Endodermal cell (in vitro differentiated cells): ENCODE results near the gene ZNF396. TPM values are rescaled to one million over a fixed set of nuclear protein-coding genes. Genes with fewer than 3 reads are reported as not detected.

Source experiments
- DNase-seq: peaks from one replicate; pipeline ENCODE4 v3.0.0-alpha.2; 2017
- H3K27ac ChIP-seq: 2 replicates; pipeline ENCODE4 v1.5.1; 2013; ENCODE audit warnings: mild to moderate bottlenecking, low read depth, low read length, moderate library complexity
- H3K27me3 ChIP-seq: 2 replicates; pipeline ENCODE4 v1.6.1; 2013; ENCODE audit warnings: mild to moderate bottlenecking, low read length, moderate library complexity; ENCODE audit not compliant: insufficient read depth, control insufficient read depth, poor library complexity, severe bottlenecking
- H3K36me3 ChIP-seq: 2 replicates; pipeline ENCODE4 v1.7.0; 2013; ENCODE audit warnings: mild to moderate bottlenecking, low read length, moderate library complexity; ENCODE audit not compliant: control insufficient read depth, insufficient read depth
- H3K4me1 ChIP-seq: one replicate; pipeline ENCODE4 v1.7.0; 2013; ENCODE audit warnings: low read length; ENCODE audit not compliant: control insufficient read depth, insufficient read depth
- H3K4me3 ChIP-seq: 2 replicates; pipeline ENCODE4 v1.5.1; 2013; ENCODE audit warnings: mild to moderate bottlenecking, low read length, moderate library complexity
- H3K9ac ChIP-seq: 2 replicates; pipeline ENCODE4 v1.6.1; 2013; ENCODE audit warnings: mild to moderate bottlenecking, low read length, moderate library complexity; ENCODE audit not compliant: poor library complexity, severe bottlenecking; ENCODE audit errors: extremely low read depth
- H3K9me3 ChIP-seq: 2 replicates; pipeline ENCODE4 v1.6.1; 2013; ENCODE audit warnings: mild to moderate bottlenecking, low read length, moderate library complexity; ENCODE audit not compliant: control insufficient read depth
- H3K27ac Mint-ChIP-seq: 2 replicates; pipeline ENCODE4 v1.8.0; 2020; ENCODE audit warnings: mixed read lengths
- H3K27me3 Mint-ChIP-seq: 2 replicates; pipeline ENCODE4 v1.8.0; 2021; ENCODE audit warnings: mild to moderate bottlenecking, mixed read lengths; ENCODE audit not compliant: insufficient read depth
- H3K36me3 Mint-ChIP-seq: 2 replicates; pipeline ENCODE4 v1.8.0; 2020; ENCODE audit warnings: low read depth, mixed read lengths
- H3K4me1 Mint-ChIP-seq: 2 replicates; pipeline ENCODE4 v1.8.0; 2020; ENCODE audit warnings: mixed read lengths
- H3K4me3 Mint-ChIP-seq: 2 replicates; pipeline ENCODE4 v1.8.0; 2020; ENCODE audit warnings: mild to moderate bottlenecking, moderate library complexity, mixed read lengths
- H3K9me3 Mint-ChIP-seq: 2 replicates; pipeline ENCODE4 v1.8.0; 2020; ENCODE audit warnings: mild to moderate bottlenecking, mixed read lengths
- WGBS, 2 experiments: methylation state at CpG; one replicate each; pipeline versions ENCODE4 v1.1.5 to v1.1.7; 2013; ENCODE audit warnings: missing lambda C conversion rate in 2 of 2, mixed read lengths in 1 of 2; ENCODE audit not compliant: insufficient coverage in 1 of 2, insufficient read length in 1 of 2; 5-methylcytosine and 5-hydroxymethylcytosine counted together
- total RNA-seq, 2 donors: library from RNA; stranded (reverse); fragmentation: NEBNext Ultra II Directional in 1 of 2; extraction: Animal tissue kit (Norgen Biotek cat#: 25700) in 1 of 2; gene quantifications; 2 replicates in 1 of 2; 3 replicates in 1 of 2; pipeline ENCODE4 v1.2.1, GENCODE V29; 2021
- TF ChIP-seq, protein P1 (sequence below): fragments of 200-600 bp; sonication (generic); conservative IDR thresholded peaks from 2 replicates; pipeline ENCODE4 v1.5.0; 2021; ENCODE audit warnings: antibody characterized with exemption, mild to moderate bottlenecking

The ZNF396 gene
- total RNA-seq, 2 donors from 2014 or later, result 5.4 to 8.5 TPM

DNA sequence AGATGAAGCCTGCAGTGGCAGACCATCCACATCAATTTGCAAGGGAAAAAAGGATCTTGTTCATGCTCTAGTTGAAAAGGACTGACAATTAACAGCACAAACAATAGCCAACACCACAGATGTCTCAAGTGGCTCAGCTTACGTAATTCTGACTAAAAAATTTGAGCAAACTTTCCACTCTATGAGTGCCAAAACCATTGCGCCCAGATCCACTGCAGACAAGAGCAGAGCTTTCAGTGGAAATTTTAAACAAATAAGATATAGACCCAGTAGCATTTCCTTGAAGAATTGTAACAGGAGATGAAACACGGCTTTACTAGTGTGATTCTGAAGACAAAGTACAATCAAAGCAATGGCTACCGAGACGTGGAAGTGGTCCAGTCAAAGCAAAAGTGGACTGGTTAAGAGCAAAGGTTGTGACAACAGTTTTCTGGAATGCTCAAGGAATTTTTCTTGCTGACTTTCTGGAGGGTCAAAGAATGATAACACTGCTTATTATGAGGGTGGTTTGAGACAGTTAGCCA is 12.0 kb upstream of the ZNF396 start:
- H3K9me3 ChIP-seq, result peaks cover 10% of the 10 kb centered on the region
- no peak overlapping the region for H3K27ac ChIP-seq
- TF ChIP-seq, protein P1, sequence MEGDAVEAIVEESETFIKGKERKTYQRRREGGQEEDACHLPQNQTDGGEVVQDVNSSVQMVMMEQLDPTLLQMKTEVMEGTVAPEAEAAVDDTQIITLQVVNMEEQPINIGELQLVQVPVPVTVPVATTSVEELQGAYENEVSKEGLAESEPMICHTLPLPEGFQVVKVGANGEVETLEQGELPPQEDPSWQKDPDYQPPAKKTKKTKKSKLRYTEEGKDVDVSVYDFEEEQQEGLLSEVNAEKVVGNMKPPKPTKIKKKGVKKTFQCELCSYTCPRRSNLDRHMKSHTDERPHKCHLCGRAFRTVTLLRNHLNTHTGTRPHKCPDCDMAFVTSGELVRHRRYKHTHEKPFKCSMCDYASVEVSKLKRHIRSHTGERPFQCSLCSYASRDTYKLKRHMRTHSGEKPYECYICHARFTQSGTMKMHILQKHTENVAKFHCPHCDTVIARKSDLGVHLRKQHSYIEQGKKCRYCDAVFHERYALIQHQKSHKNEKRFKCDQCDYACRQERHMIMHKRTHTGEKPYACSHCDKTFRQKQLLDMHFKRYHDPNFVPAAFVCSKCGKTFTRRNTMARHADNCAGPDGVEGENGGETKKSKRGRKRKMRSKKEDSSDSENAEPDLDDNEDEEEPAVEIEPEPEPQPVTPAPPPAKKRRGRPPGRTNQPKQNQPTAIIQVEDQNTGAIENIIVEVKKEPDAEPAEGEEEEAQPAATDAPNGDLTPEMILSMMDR, result no peak
- DNase-seq, result no peak
- no peak overlapping the region for H3K27ac Mint-ChIP-seq
- no peaks in the 10 kb centered on the region for H3K36me3 ChIP-seq
- H3K27me3 Mint-ChIP-seq, result peaks cover 2% of the 10 kb centered on the region
- no peak overlapping the region for H3K4me3 Mint-ChIP-seq
- no peak overlapping the region for H3K9ac ChIP-seq
- peaks cover 8% of the 10 kb centered on the region for H3K9me3 Mint-ChIP-seq
- H3K27me3 ChIP-seq, result no peaks in the 10 kb centered on the region
- 83 to 86% methylated on average over 4 to 5 of the region's 5 CpGs for WGBS, 2 experiments
- peaks cover 3% of the 10 kb centered on the region for H3K36me3 Mint-ChIP-seq
- no peak overlapping the region for H3K4me3 ChIP-seq
- H3K4me1 ChIP-seq, result no peaks in the 10 kb centered on the region
- H3K4me1 Mint-ChIP-seq, result peaks cover 6% of the 10 kb centered on the region

DNA sequence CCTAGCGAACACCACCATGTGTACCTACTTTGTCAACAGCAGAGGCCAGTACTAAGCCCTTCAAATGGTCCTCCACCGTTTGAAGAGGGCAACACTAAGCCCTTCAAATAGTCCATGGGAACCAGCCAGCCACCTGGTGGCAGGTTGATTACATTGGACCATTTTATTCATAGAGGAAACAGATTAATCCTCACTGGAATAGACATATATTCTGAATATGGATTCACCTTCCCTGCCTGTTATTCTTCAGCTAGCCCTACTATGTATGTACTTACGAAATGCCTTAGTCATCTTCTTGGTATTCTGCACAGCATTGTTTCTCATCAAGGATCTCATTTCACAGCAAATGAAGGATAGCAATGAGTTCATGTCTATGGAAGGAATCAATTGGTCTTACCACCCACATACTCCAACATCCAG is 10.0 kb upstream of the ZNF396 start:
- no peaks in the 10 kb centered on the region for H3K27me3 ChIP-seq
- H3K27ac ChIP-seq, result no peak overlapping the region
- TF ChIP-seq, protein P1, result no peak
- peaks cover 2% of the 10 kb centered on the region for H3K27me3 Mint-ChIP-seq
- DNase-seq, result no peak
- WGBS, 2 experiments, result 76 to 80% methylated on average over 1 to 3 of the region's 3 CpGs
- no peaks in the 10 kb centered on the region for H3K36me3 ChIP-seq
- no peak overlapping the region for H3K4me3 Mint-ChIP-seq
- no peaks in the 10 kb centered on the region for H3K36me3 Mint-ChIP-seq
- H3K27ac Mint-ChIP-seq, result no peak overlapping the region
- H3K9me3 Mint-ChIP-seq, result peaks cover 4% of the 10 kb centered on the region
- no peak overlapping the region for H3K9ac ChIP-seq
- H3K4me1 ChIP-seq, result peaks cover 9% of the 10 kb centered on the region
- peaks cover 14% of the 10 kb centered on the region for H3K4me1 Mint-ChIP-seq
- H3K4me3 ChIP-seq, result no peak overlapping the region
- peaks cover 7% of the 10 kb centered on the region for H3K9me3 ChIP-seq

DNA sequence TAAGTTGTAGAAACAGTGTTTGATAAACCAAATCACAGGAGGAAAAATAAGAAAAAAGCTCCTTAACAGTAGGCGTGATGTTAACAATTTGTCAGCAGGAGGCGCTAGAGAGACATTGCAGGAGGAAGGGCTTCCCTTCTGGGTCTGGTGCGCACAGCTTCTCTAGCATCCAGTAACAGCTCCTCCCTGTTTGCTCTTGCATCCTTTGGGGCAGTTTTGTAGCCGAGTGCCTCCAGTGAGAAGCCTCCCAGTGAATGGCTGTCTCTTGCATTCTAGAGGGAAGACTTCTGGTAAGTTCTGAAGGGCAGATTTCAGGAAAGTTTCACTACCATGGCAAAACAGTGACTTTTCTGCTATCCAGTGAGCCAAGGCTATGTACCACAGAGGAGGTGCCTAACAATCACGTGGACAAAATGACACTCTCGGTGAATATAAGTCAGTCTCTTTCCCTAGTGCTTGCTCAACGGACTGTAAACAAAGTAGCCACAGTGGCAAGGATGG is 9.5 kb upstream of the ZNF396 start:
- Mint-ChIP-seq H3K4me3 (no peak overlapping the region), H3K4me1 (peaks cover 14% of the 10 kb centered on the region), H3K9me3 (peaks cover 9% of the 10 kb centered on the region), H3K27me3 (peaks cover 2% of the 10 kb centered on the region), H3K36me3 (no peaks in the 10 kb centered on the region), H3K27ac (no peak overlapping the region)
- no peaks in the 10 kb centered on the region for H3K27me3 ChIP-seq
- TF ChIP-seq, protein P1, result peak; percentile 96
- 36 to 40% methylated on average over 5 to 7 of the region's 7 CpGs for WGBS, 2 experiments
- peaks cover 9% of the 10 kb centered on the region for H3K4me1 ChIP-seq
- H3K27ac ChIP-seq, result no peak overlapping the region
- peak; percentile 87 for DNase-seq
- no peaks in the 10 kb centered on the region for H3K36me3 ChIP-seq
- peaks cover 9% of the 10 kb centered on the region for H3K9me3 ChIP-seq
- H3K9ac ChIP-seq, result no peak overlapping the region
- no peak overlapping the region for H3K4me3 ChIP-seq
